Measurements from ENCODE around the gene SORL1.

The SORL1 gene

DNA sequence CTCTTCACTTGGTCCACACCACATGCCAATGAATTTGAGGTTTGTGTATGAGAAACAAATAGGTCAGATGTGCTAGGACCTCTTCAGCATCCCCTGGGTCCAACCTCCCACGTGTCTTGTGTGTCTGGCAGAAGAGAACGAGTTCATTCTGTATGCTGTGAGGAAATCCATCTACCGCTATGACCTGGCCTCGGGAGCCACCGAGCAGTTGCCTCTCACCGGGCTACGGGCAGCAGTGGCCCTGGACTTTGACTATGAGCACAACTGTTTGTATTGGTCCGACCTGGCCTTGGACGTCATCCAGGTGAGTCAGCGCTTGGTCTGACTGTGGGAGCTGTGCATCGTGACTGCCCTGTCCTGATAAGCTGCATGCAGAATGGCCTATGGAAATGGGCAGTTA lies 101.7 kb downstream of the SORL1 start:
- Mint-ChIP-seq H3K36me3 (ENCODE audit: low read depth) (peaks cover 50% of the 10 kb centered on the region), H3K27ac (no peak overlapping the region), H3K4me3 (no peak overlapping the region), H3K4me1 (ENCODE audit: low read depth) (peaks cover 21% of the 10 kb centered on the region), H3K9me3 (no peaks in the 10 kb centered on the region), H3K27me3 (no peaks in the 10 kb centered on the region)

DNA sequence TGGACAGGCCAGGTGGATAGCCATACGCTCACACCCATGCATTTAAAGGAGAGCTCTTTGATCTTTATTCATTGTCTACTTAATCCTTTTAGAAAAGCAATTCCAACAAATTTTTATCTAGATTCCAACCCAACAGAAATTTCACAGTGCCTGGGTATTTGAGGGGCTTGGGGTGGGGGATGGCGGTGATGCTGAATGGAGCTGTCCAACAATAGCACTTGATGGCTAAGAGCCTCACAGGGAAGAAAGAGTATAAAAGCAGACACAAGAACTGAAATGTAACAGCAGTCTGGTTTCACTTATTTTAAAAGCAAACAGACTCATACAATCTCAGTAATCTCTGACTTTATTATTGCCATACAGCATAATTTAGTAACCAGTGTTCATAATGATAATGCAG lies 102.4 kb downstream of the SORL1 start:
- no peaks in the 10 kb centered on the region for H3K9me3 Mint-ChIP-seq
- H3K27ac Mint-ChIP-seq, result no peak overlapping the region
- no peaks in the 10 kb centered on the region for H3K27me3 Mint-ChIP-seq
- H3K36me3 Mint-ChIP-seq (ENCODE audit: low read depth), result peaks cover 57% of the 10 kb centered on the region
- H3K4me1 Mint-ChIP-seq (ENCODE audit: low read depth), result peaks cover 21% of the 10 kb centered on the region
- H3K4me3 Mint-ChIP-seq, result no peak overlapping the region

DNA sequence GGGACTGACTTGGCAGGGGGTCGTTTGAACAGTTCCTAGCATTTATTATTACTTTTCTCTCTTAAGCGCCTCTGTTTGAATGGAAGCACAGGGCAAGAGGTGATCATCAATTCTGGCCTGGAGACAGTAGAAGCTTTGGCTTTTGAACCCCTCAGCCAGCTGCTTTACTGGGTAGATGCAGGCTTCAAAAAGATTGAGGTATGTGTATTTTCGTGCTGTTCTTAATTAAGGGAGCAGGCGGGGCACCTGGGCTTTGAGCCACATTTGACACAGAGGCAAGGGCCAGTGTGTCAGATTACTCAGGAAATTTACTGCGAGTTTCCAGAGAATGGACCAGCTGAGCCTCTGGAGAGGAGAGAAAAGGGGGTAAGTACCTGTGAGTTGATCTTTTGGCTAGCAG lies 103.0 kb downstream of the SORL1 start:
- Mint-ChIP-seq H3K27me3 (no peaks in the 10 kb centered on the region), H3K4me3 (no peak overlapping the region), H3K4me1 (ENCODE audit: low read depth) (peaks cover 21% of the 10 kb centered on the region), H3K36me3 (ENCODE audit: low read depth) (peaks cover 59% of the 10 kb centered on the region), H3K27ac (no peak overlapping the region), H3K9me3 (no peaks in the 10 kb centered on the region)

GRCh38 chr11:121556937-121557336 lies 104.8 kb downstream of the SORL1 start:
- Mint-ChIP-seq H3K27ac (peak overlapping the region; percentile 62), H3K4me1 (ENCODE audit: low read depth) (peaks cover 24% of the 10 kb centered on the region), H3K4me3 (no peak overlapping the region), H3K27me3 (no peaks in the 10 kb centered on the region), H3K9me3 (no peaks in the 10 kb centered on the region), H3K36me3 (ENCODE audit: low read depth) (peaks cover 64% of the 10 kb centered on the region)

DNA sequence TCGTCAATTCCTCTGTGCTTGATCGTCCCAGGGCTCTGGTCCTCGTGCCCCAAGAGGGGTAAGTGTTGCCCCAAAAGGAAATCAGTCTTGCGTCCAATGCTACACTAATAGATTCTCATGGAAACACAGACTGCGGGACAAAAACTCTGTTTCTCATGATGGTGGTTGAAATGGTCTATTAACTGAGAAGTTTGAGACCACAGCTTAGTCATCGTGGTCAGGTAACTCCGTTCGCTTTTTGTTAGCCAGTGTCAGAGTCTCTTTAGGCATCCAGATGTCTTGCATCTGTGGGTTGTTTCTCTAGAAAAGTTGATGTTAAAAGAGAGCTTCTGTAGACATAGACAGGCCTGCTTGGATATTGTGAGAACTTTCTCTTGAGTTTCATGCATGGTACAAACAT lies 105.2 kb downstream of the SORL1 start:
- Mint-ChIP-seq H3K27ac (peak overlapping the region; percentile 62), H3K4me1 (ENCODE audit: low read depth) (peaks cover 28% of the 10 kb centered on the region), H3K36me3 (ENCODE audit: low read depth) (peaks cover 65% of the 10 kb centered on the region), H3K27me3 (no peaks in the 10 kb centered on the region), H3K9me3 (no peaks in the 10 kb centered on the region), H3K4me3 (peak overlapping the region; percentile 7)

GRCh38 chr11:121559606-121560200 lies 107.6 kb downstream of the SORL1 start:
- Mint-ChIP-seq H3K4me3 (no peak overlapping the region), H3K27me3 (no peaks in the 10 kb centered on the region), H3K4me1 (ENCODE audit: low read depth) (peaks cover 49% of the 10 kb centered on the region), H3K9me3 (no peaks in the 10 kb centered on the region), H3K27ac (no peak overlapping the region), H3K36me3 (ENCODE audit: low read depth) (peaks cover 69% of the 10 kb centered on the region)

DNA sequence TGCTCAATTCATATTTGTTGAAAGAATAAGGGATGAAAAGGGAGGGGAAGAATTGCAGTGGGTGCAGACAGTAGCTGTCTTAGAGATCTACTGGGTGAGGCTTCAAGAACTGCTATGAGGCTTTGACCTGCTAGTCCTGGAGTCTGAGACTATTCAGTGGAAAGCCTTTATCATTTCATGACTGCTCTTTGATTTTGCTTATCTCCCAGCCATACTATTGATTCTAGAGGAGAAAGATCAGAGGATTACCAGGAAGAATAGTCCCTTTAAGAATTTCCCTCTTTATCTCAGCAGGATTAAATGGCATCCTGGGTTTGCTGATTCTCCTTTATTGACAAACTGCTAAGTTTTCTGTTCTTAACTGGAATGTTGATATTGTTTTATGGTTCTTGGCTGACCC lies 108.1 kb downstream of the SORL1 start:
- Mint-ChIP-seq H3K36me3 (ENCODE audit: low read depth) (peaks cover 71% of the 10 kb centered on the region), H3K9me3 (no peaks in the 10 kb centered on the region), H3K4me1 (ENCODE audit: low read depth) (peaks cover 49% of the 10 kb centered on the region), H3K27me3 (no peaks in the 10 kb centered on the region), H3K27ac (no peak overlapping the region), H3K4me3 (no peak overlapping the region)

- H3K4me3 Mint-ChIP-seq, result no peak overlapping the region
- no peaks in the 10 kb centered on the region for H3K27me3 Mint-ChIP-seq
- H3K4me1 Mint-ChIP-seq (ENCODE audit: low read depth), result peaks cover 49% of the 10 kb centered on the region
- H3K36me3 Mint-ChIP-seq (ENCODE audit: low read depth), result peaks cover 70% of the 10 kb centered on the region
- H3K9me3 Mint-ChIP-seq, result no peaks in the 10 kb centered on the region
- H3K27ac Mint-ChIP-seq, result no peak overlapping the region
Measured at GRCh38 chr11:121561240-121561639, 109.1 kb downstream of the SORL1 start.

- Mint-ChIP-seq H3K9me3 (no peaks in the 10 kb centered on the region), H3K27ac (no peak overlapping the region), H3K27me3 (no peaks in the 10 kb centered on the region), H3K36me3 (ENCODE audit: low read depth) (peaks cover 67% of the 10 kb centered on the region), H3K4me3 (no peak overlapping the region), H3K4me1 (ENCODE audit: low read depth) (peaks cover 46% of the 10 kb centered on the region)
Measured at GRCh38 chr11:121561716-121562115, 109.6 kb downstream of the SORL1 start.

DNA sequence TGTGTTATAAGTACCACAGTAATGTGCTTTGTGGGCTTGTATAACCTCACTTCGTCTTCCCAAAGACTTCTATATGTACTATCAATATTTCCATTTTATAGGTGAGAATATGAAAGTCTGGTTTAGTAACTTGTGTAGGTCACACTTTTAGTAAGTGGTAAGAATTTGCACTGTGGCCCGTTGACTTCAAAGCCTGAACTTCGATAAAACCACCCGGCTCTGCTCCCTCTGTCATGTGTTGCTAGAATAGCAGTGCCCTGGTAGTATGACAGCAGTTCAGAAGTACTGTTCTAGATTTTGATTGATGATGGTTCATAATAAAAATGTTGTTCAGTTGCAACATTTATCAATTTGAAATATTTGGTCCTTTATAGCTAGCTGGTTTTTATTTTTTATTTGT lies 110.9 kb downstream of the SORL1 start:
- H3K4me1 Mint-ChIP-seq (ENCODE audit: low read depth), result peaks cover 47% of the 10 kb centered on the region
- H3K9me3 Mint-ChIP-seq, result no peaks in the 10 kb centered on the region
- H3K4me3 Mint-ChIP-seq, result no peak overlapping the region
- H3K36me3 Mint-ChIP-seq (ENCODE audit: low read depth), result peaks cover 70% of the 10 kb centered on the region
- H3K27me3 Mint-ChIP-seq, result no peaks in the 10 kb centered on the region
- H3K27ac Mint-ChIP-seq, result peak overlapping the region; percentile 17

DNA sequence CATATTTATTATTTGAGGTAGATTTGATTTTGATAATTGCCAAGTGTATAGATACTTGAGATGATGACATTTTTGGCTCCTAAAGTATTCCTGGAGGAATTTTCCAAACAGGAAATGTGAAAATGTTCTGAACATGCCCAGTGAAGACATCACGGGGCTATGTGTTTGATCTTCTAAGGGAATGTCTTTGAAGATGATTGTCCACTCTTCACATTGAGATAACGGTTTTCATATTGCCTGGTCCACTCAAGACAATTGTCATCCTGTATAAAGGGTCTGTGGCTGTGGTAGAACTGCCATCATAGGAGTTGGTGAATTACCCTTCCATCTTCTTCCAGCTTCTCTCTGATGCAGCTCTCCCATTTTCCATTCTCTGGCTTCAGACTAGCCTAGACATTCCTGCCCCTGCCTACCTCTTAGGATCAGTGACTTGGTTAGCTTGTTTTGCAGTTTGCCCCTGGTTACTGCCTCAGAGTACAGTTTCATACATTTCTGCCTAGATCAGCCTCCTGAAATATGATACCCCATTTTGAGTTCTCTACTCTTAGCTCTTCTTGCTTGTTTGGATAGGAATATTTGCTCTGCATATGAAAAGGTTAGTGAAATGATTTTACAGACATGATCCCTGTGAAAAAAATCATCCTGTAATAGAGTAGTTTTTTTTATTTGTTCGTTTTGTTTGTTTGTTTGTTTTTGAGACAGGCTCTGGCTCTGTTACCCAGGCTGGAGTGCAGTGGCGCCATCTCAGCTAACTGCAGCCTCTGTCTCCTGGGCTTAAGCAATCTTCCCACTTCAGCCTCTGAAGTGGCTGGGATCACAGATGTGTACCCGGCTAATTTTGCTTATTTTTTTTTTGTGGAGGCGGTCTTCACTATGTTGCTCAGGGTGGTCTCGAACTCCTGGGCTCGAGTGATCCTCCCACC lies 112.0 kb downstream of the SORL1 start:
- H3K27ac Mint-ChIP-seq, result peak overlapping the region; percentile 46
- H3K4me1 Mint-ChIP-seq (ENCODE audit: low read depth), result peaks cover 47% of the 10 kb centered on the region
- no peak overlapping the region for H3K4me3 Mint-ChIP-seq
- H3K27me3 Mint-ChIP-seq, result no peaks in the 10 kb centered on the region
- H3K9me3 Mint-ChIP-seq, result no peaks in the 10 kb centered on the region
- H3K36me3 Mint-ChIP-seq (ENCODE audit: low read depth), result peaks cover 67% of the 10 kb centered on the region

GRCh38 chr11:121564948-121565684 lies 113.0 kb downstream of the SORL1 start:
- H3K4me3 Mint-ChIP-seq, result no peak overlapping the region
- H3K4me1 Mint-ChIP-seq (ENCODE audit: low read depth), result peaks cover 48% of the 10 kb centered on the region
- H3K9me3 Mint-ChIP-seq, result no peaks in the 10 kb centered on the region
- no peaks in the 10 kb centered on the region for H3K27me3 Mint-ChIP-seq
- peaks cover 64% of the 10 kb centered on the region for H3K36me3 Mint-ChIP-seq (ENCODE audit: low read depth)
- H3K27ac Mint-ChIP-seq, result no peak overlapping the region

DNA sequence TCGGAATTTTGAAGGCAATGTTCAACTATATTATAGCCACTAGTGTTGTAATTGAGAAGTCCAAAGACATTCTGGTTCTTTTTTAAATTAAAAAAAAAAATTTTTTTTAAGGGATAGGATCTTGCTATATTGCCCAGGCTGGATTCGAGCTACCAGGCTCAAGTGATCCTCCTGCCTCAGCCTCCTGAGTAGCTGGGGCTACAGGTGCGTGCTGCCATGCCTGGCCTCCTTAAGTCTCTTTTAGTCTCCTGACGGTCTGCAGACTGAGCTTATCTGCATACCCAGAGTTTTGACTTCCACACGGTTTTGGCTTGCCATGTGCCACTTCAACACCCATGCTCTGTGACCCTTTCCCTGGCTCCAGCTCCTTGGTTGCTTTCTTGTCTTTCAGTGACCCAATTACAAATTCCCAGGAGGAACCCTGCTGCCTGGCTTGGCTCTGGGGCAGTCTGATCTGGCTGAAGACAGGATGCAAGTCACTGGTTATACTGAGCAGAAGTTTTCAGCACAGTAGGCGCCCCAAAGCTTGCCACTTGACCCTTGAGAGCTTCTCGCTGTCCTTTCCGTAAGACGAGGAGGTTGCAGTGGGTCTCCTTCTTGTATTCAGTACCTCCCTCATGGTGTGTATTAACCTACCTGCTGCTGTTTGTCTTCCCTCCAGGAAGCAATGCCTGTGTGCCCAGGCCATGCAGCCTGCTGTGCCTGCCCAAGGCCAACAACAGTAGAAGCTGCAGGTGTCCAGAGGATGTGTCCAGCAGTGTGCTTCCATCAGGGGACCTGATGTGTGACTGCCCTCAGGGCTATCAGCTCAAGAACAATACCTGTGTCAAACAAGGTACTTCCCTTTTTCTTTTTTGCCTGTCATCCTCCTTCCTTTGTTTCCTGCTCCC lies 114.4 kb downstream of the SORL1 start:
- H3K9me3 Mint-ChIP-seq, result no peaks in the 10 kb centered on the region
- no peaks in the 10 kb centered on the region for H3K27me3 Mint-ChIP-seq
- H3K4me1 Mint-ChIP-seq (ENCODE audit: low read depth), result peaks cover 44% of the 10 kb centered on the region
- no peak overlapping the region for H3K4me3 Mint-ChIP-seq
- peak overlapping the region; percentile 78 for H3K27ac Mint-ChIP-seq
- H3K36me3 Mint-ChIP-seq (ENCODE audit: low read depth), result peaks cover 61% of the 10 kb centered on the region

DNA sequence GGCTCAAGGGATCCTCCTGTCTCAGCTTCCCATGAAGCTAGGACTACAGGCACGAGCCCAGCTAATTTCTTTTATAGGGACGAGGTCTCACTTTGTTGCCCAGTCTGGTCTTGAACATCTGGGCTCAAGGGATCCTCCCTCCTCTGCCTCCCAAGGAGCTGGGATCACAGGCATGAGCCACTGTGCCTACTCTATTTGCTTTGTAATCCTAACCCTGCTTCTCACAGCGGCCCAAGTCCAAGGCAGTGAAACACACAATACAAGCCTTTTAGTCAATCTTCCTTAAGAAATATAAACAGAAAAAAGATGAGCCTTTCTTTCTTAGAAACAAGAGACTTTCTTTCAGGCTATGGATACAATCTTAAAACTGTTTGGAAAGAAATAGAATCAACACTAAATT lies 115.9 kb downstream of the SORL1 start:
- Mint-ChIP-seq H3K27ac (no peak overlapping the region), H3K9me3 (no peaks in the 10 kb centered on the region), H3K27me3 (no peaks in the 10 kb centered on the region), H3K4me3 (no peak overlapping the region), H3K36me3 (ENCODE audit: low read depth) (peaks cover 57% of the 10 kb centered on the region), H3K4me1 (ENCODE audit: low read depth) (peaks cover 30% of the 10 kb centered on the region)

Measured in stimulated activated naive CD8-positive, alpha-beta T cell treated with anti-CD3 and anti-CD28 coated beads, Interleukin-15, Interleukin-2, amounts not matched to agents 100 ng/mL and 50 ng/mL, for 24 hours (primary cell).